HepG2 (cell line): ENCODE results near the gene MORN5. TPM values are rescaled to one million over a fixed set of nuclear protein-coding genes. Genes with fewer than 3 reads are reported as not detected.

ENCODE experiments used
- AGO2 ChIP-seq: fragments of 200-400 bp; formaldehyde crosslinking; optimal IDR thresholded peaks from 2 replicates; pipeline ENCODE3; 2017; ENCODE audit warnings: mild to moderate bottlenecking, low read depth, low read length, moderate library complexity
- ATM ChIP-seq: fragments of 450-650 bp; IDR thresholded peaks from 2 replicates; pipeline ENCODE4 v1.7.1; 2017; ENCODE audit warnings: mild to moderate bottlenecking, borderline replicate concordance
- BCL6 ChIP-seq: IDR thresholded peaks from 2 replicates; pipeline ENCODE4 v1.6.1; 2016; ENCODE audit warnings: missing genetic modification reagents, missing compliant biosample characterization
- EHMT2 ChIP-seq: fragments of 200-600 bp; sonication (generic); IDR thresholded peaks from 2 replicates; pipeline ENCODE4 v1.7.0; 2017; ENCODE audit warnings: antibody characterized with exemption, low read depth, low read length, borderline replicate concordance
- KDM5A ChIP-seq: fragments of 200-600 bp; sonication (generic); IDR thresholded peaks from 2 replicates; pipeline ENCODE4 v1.7.0; 2018; ENCODE audit warnings: antibody characterized with exemption, mild to moderate bottlenecking, low read length, borderline replicate concordance
- KLF16 ChIP-seq, 2 experiments: sonication (generic) in 1 of 2; formaldehyde crosslinking in 1 of 2; IDR thresholded peaks; 2 replicates each; pipeline versions ENCODE4 v1.6.1 to v1.8.0; 2016 to 2023; ENCODE audit warnings: missing genetic modification reagents in 2 of 2, missing compliant biosample characterization in 1 of 2
- LCORL ChIP-seq, 2 experiments: fragments of 450-650 bp in 1 of 2; sonication (generic) in 1 of 2; formaldehyde crosslinking in 1 of 2; IDR thresholded peaks; 2 replicates each; pipeline versions ENCODE4 v1.5.0 to v1.6.1; 2017 to 2020; ENCODE audit warnings: antibody characterized with exemption in 1 of 2, missing genetic modification reagents in 1 of 2
- POGZ ChIP-seq: sonication (generic); formaldehyde crosslinking; IDR thresholded peaks from 2 replicates; pipeline ENCODE4 v1.4.0; 2020; ENCODE audit warnings: mild to moderate bottlenecking, missing genetic modification reagents
- PPARG ChIP-seq: conservative IDR thresholded peaks from 2 replicates; pipeline ENCODE4 v1.6.1; 2016; ENCODE audit warnings: missing biosample characterization, missing genetic modification reagents
- RBM22 ChIP-seq: fragments of 200-400 bp; formaldehyde crosslinking; optimal IDR thresholded peaks from 2 replicates; pipeline ENCODE3; 2017; ENCODE audit warnings: mild to moderate bottlenecking, low read length, moderate library complexity
- SAFB2 ChIP-seq: sonication (generic); formaldehyde crosslinking; IDR thresholded peaks from 2 replicates; pipeline ENCODE4 v1.5.1; 2020; ENCODE audit warnings: missing genetic modification reagents, low read depth, mild to moderate bottlenecking, borderline replicate concordance
- ZMYM3 ChIP-seq: sonication (generic); formaldehyde crosslinking; IDR thresholded peaks from 2 replicates; pipeline ENCODE4 v1.5.1; 2020; ENCODE audit warnings: mild to moderate bottlenecking, missing genetic modification reagents
- ZNF12 ChIP-seq: sonication (generic); formaldehyde crosslinking; IDR thresholded peaks from 2 replicates; pipeline ENCODE4 v1.5.0; 2020; ENCODE audit warnings: missing genetic modification reagents
- ZNF441 ChIP-seq: sonication (generic); formaldehyde crosslinking; IDR thresholded peaks from 2 replicates; pipeline ENCODE4 v1.7.0; 2021; ENCODE audit warnings: missing genetic modification reagents, borderline replicate concordance
- ZNF451 ChIP-seq: sonication (generic); formaldehyde crosslinking; IDR thresholded peaks from 2 replicates; pipeline ENCODE4 v1.5.0; 2020; ENCODE audit warnings: mild to moderate bottlenecking, missing genetic modification reagents
- ZNF557 ChIP-seq: sonication (generic); formaldehyde crosslinking; IDR thresholded peaks from 2 replicates; pipeline ENCODE4 v1.4.0; 2020; ENCODE audit warnings: missing genetic modification reagents
- ZNF598 ChIP-seq: sonication (generic); formaldehyde crosslinking; IDR thresholded peaks from 2 replicates; pipeline ENCODE4 v1.5.1; 2020; ENCODE audit warnings: mild to moderate bottlenecking, missing genetic modification reagents, borderline replicate concordance
- ZNF749 ChIP-seq: sonication (generic); formaldehyde crosslinking; IDR thresholded peaks from 2 replicates; pipeline ENCODE4 v1.8.0; 2022; ENCODE audit warnings: mild to moderate bottlenecking, missing genetic modification reagents, moderate library complexity, borderline replicate concordance
- ZNF781 ChIP-seq: sonication (generic); formaldehyde crosslinking; IDR thresholded peaks from 2 replicates; pipeline ENCODE4 v1.5.1; 2020; ENCODE audit warnings: borderline replicate concordance, mild to moderate bottlenecking, missing genetic modification reagents; ENCODE audit errors: not compliant biosample characterization
- polyA plus RNA-seq, 8 experiments: library from polyadenylated mRNA; depleted of rRNA in 3 of 8; stranded (reverse) in 7 of 8; unstranded in 1 of 8; fragments of >200 nt; fragmentation: Illumina TruSeq in 4 of 8; extraction: Trizol in 4 of 8; gene quantifications; 2 replicates each; pipeline versions ENCODE4 v1.2.1 to v1.2.3, GENCODE V29; 2011 to 2016; ENCODE audit warnings: low read depth in 4 of 8, missing spikeins in 1 of 8, mixed read lengths in 1 of 8; ENCODE audit not compliant: insufficient read depth in 1 of 8
- total RNA-seq, 5 experiments: library from RNA; depleted of rRNA; stranded (reverse); fragments of >200 nt; fragmentation: Illumina TruSeq; extraction: Trizol; gene quantifications; 2 replicates each; pipeline ENCODE4 v1.2.3, GENCODE V29; 2016; ENCODE audit warnings: low read depth in 1 of 5
- TF ChIP-seq, protein P1 (sequence below): sonication (generic); formaldehyde crosslinking; IDR thresholded peaks from 2 replicates; pipeline ENCODE4 v1.5.0; 2020; ENCODE audit warnings: missing genetic modification reagents
- TF ChIP-seq, protein P2 (sequence below): sonication (generic); formaldehyde crosslinking; IDR thresholded peaks from 2 replicates; pipeline ENCODE4 v1.5.0; 2020; ENCODE audit warnings: mild to moderate bottlenecking, missing genetic modification reagents
- TF ChIP-seq, protein P3 (sequence below): sonication (generic); formaldehyde crosslinking; IDR thresholded peaks from 2 replicates; pipeline ENCODE4 v1.4.0; 2020; ENCODE audit warnings: missing genetic modification reagents

The MORN5 gene
- total and polyA plus RNA-seq, 2 of the 13 experiments (the other 11 are each of a cell fraction or from before 2014, with no cell fraction given), result not detected

DNA sequence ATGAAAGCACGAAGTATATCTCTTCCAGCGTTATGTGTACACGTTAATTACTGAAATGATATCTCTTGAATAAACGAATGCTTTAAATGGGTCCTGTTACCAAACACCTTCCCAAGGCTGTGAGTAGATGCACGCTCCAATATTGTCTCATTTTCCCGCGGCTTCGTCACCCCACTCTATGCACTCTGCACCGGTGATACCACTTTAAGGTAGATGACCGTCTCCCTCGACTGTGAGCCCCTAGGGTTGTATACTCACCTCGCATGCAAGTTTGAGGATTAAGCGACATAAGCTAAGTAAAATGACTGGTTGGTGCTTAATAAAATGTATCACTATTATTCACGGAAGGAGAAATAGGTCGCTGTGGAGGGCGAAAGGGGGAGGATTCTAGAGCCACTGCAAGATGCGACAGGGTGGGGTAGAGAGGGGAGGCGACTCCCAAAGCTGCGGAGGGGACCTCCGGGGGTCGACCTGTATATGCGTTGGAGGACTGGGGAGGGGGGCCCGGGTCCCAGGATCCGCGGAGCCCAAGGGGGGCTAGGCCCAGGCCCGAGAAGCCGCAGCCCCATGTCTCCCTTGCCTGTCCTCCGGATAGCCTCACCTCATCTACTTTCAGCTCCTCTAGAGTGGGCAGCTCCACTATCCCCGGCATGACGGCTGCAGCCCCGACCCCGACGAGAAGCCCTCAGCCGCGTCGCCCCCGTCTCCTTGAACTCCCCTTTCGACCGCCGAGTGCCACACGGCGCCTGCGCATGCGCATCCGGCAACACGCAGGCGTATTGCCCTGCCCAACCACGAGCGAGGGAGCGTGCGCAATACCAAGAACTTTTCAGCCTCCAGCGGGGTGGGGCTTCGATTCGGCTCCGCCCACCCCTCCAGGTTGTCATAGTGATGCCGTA lies at the start of gene MORN5, which contains the start of gene NDUFA8 (continued):
- TF ChIP-seq, protein P1, sequence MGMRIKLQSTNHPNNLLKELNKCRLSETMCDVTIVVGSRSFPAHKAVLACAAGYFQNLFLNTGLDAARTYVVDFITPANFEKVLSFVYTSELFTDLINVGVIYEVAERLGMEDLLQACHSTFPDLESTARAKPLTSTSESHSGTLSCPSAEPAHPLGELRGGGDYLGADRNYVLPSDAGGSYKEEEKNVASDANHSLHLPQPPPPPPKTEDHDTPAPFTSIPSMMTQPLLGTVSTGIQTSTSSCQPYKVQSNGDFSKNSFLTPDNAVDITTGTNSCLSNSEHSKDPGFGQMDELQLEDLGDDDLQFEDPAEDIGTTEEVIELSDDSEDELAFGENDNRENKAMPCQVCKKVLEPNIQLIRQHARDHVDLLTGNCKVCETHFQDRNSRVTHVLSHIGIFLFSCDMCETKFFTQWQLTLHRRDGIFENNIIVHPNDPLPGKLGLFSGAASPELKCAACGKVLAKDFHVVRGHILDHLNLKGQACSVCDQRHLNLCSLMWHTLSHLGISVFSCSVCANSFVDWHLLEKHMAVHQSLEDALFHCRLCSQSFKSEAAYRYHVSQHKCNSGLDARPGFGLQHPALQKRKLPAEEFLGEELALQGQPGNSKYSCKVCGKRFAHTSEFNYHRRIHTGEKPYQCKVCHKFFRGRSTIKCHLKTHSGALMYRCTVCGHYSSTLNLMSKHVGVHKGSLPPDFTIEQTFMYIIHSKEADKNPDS (CRISPR knock-in tag), result no peak
- TF ChIP-seq ZMYM3 (CRISPR knock-in tag), result no peak
- TF ChIP-seq PPARG, result no peak; the same call in 1 of the 2 replicates
- TF ChIP-seq SAFB2 (CRISPR knock-in tag), result no peak
- TF ChIP-seq AGO2, result no peak
- 0 out of 2 replicates have a peak, but pooled peaks have one; percentile 12 for TF ChIP-seq ZNF12 (CRISPR knock-in tag)
- no peak for TF ChIP-seq ATM
- TF ChIP-seq ZNF441, result no peak
- TF ChIP-seq, protein P2, sequence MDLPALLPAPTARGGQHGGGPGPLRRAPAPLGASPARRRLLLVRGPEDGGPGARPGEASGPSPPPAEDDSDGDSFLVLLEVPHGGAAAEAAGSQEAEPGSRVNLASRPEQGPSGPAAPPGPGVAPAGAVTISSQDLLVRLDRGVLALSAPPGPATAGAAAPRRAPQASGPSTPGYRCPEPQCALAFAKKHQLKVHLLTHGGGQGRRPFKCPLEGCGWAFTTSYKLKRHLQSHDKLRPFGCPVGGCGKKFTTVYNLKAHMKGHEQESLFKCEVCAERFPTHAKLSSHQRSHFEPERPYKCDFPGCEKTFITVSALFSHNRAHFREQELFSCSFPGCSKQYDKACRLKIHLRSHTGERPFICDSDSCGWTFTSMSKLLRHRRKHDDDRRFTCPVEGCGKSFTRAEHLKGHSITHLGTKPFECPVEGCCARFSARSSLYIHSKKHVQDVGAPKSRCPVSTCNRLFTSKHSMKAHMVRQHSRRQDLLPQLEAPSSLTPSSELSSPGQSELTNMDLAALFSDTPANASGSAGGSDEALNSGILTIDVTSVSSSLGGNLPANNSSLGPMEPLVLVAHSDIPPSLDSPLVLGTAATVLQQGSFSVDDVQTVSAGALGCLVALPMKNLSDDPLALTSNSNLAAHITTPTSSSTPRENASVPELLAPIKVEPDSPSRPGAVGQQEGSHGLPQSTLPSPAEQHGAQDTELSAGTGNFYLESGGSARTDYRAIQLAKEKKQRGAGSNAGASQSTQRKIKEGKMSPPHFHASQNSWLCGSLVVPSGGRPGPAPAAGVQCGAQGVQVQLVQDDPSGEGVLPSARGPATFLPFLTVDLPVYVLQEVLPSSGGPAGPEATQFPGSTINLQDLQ, result no peak
- no peak for TF ChIP-seq ZNF451 (CRISPR knock-in tag)
- TF ChIP-seq ZNF749 (CRISPR knock-in tag), result no peak
- no peak for TF ChIP-seq RBM22
- TF ChIP-seq ZNF557, result no peak
- TF ChIP-seq POGZ (CRISPR knock-in tag), result peak; percentile 54
- TF ChIP-seq, protein P3, sequence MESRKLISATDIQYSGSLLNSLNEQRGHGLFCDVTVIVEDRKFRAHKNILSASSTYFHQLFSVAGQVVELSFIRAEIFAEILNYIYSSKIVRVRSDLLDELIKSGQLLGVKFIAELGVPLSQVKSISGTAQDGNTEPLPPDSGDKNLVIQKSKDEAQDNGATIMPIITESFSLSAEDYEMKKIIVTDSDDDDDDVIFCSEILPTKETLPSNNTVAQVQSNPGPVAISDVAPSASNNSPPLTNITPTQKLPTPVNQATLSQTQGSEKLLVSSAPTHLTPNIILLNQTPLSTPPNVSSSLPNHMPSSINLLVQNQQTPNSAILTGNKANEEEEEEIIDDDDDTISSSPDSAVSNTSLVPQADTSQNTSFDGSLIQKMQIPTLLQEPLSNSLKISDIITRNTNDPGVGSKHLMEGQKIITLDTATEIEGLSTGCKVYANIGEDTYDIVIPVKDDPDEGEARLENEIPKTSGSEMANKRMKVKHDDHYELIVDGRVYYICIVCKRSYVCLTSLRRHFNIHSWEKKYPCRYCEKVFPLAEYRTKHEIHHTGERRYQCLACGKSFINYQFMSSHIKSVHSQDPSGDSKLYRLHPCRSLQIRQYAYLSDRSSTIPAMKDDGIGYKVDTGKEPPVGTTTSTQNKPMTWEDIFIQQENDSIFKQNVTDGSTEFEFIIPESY (CRISPR knock-in tag), result no peak
- TF ChIP-seq ZNF781, result no peak
- no peak for TF ChIP-seq LCORL (IDR thresholded peaks at IDR 0.05)
- TF ChIP-seq LCORL (CRISPR knock-in tag; IDR thresholded peaks at IDR 0.05), result no peak
- TF ChIP-seq KDM5A, result 0 out of 2 replicates have a peak, but pooled peaks have one; percentile 24
- no peak for TF ChIP-seq ZNF598 (CRISPR knock-in tag)
- 0 out of 4 replicates have a peak, but pooled peaks of 1 of the 2 experiments have one; percentile 48 for TF ChIP-seq KLF16 (CRISPR knock-in tag; IDR thresholded peaks at IDR 0.05)
- TF ChIP-seq BCL6, result 0 out of 2 replicates have a peak, but pooled peaks have one; percentile 14
- TF ChIP-seq EHMT2, result no peak
